Astrocyte (in vitro differentiated cells and primary cell): Measurements from ENCODE around the gene CD300E. TPM values are rescaled to one million over a fixed set of nuclear protein-coding genes. Genes with fewer than 3 reads are reported as not detected.

Experiments
- DNase-seq: peaks from one replicate; pipeline ENCODE4 v3.0.0-alpha.2; 2010; ENCODE audit warnings: low read depth
- FAIRE-seq: peaks from 2 replicates; lab custom pipeline; 2011; peaks lifted over from hg19 to GRCh38; lab: Jason Lieb, UNC
- H2AFZ ChIP-seq: 2 replicates; pipeline ENCODE4 v1.6.0; 2012; ENCODE audit warnings: low read depth, low read length, inconsistent platforms
- H3K27ac ChIP-seq: 2 replicates; pipeline ENCODE4 v1.5.1; 2011; ENCODE audit warnings: low read depth, low read length, inconsistent platforms
- H3K27me3 ChIP-seq: 2 replicates; pipeline ENCODE4 v1.6.0; 2011; ENCODE audit warnings: low read length, inconsistent platforms; ENCODE audit not compliant: insufficient read depth
- H3K36me3 ChIP-seq: 2 replicates; pipeline ENCODE4 v1.5.1; 2011; ENCODE audit warnings: low read length, inconsistent platforms; ENCODE audit not compliant: insufficient read depth
- H3K4me1 ChIP-seq: 2 replicates; pipeline ENCODE4 v1.5.1; 2011; ENCODE audit warnings: low read length, inconsistent platforms; ENCODE audit not compliant: insufficient read depth
- H3K4me2 ChIP-seq: 2 replicates; pipeline ENCODE4 v1.6.0; 2012; ENCODE audit warnings: low read length, inconsistent platforms
- H3K4me3 ChIP-seq: 2 replicates; pipeline ENCODE4 v1.5.1; 2011; ENCODE audit warnings: low read depth, mild to moderate bottlenecking, low read length, inconsistent platforms; ENCODE audit not compliant: insufficient read depth
- H3K79me2 ChIP-seq: 2 replicates; pipeline ENCODE4 v1.6.0; 2012; ENCODE audit warnings: mild to moderate bottlenecking, low read length, inconsistent platforms; ENCODE audit not compliant: insufficient read depth
- H3K9ac ChIP-seq: 2 replicates; pipeline ENCODE4 v1.6.0; 2012; ENCODE audit warnings: mild to moderate bottlenecking, low read length, inconsistent platforms
- H3K9me3 ChIP-seq: 2 replicates; pipeline ENCODE4 v1.5.1; 2012; ENCODE audit warnings: low read depth, mild to moderate bottlenecking, low read length, inconsistent platforms; ENCODE audit not compliant: insufficient read depth
- H4K20me1 ChIP-seq: 2 replicates; pipeline ENCODE4 v1.6.0; 2012; ENCODE audit warnings: low read length, inconsistent platforms; ENCODE audit not compliant: insufficient read depth
- H3K27ac Mint-ChIP-seq: one replicate; pipeline ENCODE4 v1.8.0; 2021; ENCODE audit warnings: mild to moderate bottlenecking, mixed read lengths; ENCODE audit not compliant: unreplicated experiment
- H3K27me3 Mint-ChIP-seq: one replicate; pipeline ENCODE4 v1.8.0; 2021; ENCODE audit warnings: low read depth, mixed read lengths; ENCODE audit not compliant: unreplicated experiment
- H3K36me3 Mint-ChIP-seq: one replicate; pipeline ENCODE4 v1.8.0; 2021; ENCODE audit warnings: low read depth, mixed read lengths; ENCODE audit not compliant: unreplicated experiment
- H3K4me1 Mint-ChIP-seq: one replicate; pipeline ENCODE4 v1.8.0; 2021; ENCODE audit warnings: low read depth, mixed read lengths; ENCODE audit not compliant: unreplicated experiment
- H3K4me3 Mint-ChIP-seq: one replicate; pipeline ENCODE4 v1.8.0; 2021; ENCODE audit warnings: mild to moderate bottlenecking, moderate library complexity, mixed read lengths; ENCODE audit not compliant: unreplicated experiment
- H3K9me3 Mint-ChIP-seq: one replicate; pipeline ENCODE4 v1.8.0; 2021; ENCODE audit warnings: mild to moderate bottlenecking, mixed read lengths; ENCODE audit not compliant: unreplicated experiment
- CTCF ChIP-seq: IDR thresholded peaks from 2 replicates; pipeline ENCODE4 v1.5.1; 2011; ENCODE audit warnings: low read depth, mild to moderate bottlenecking, inconsistent platforms, low read length, moderate library complexity; ENCODE audit not compliant: insufficient read depth
- EZH2 ChIP-seq: IDR thresholded peaks from 2 replicates; pipeline ENCODE4 v1.6.1; 2012; ENCODE audit warnings: mild to moderate bottlenecking, low read length, inconsistent platforms; ENCODE audit not compliant: insufficient read depth
- total RNA-seq: library from RNA; stranded (reverse); gene quantifications from 2 replicates; pipeline ENCODE4 v1.2.1, GENCODE V29; 2021

CD300E gene
- total RNA-seq, 1 donor from 2014 or later, result not detected

- FAIRE-seq (no peak), DNase-seq (no peak)
- no peaks in the 10 kb centered on the region for H3K36me3 Mint-ChIP-seq
- H3K27me3 Mint-ChIP-seq, result peaks cover 11% of the 10 kb centered on the region
- no peak overlapping the region for H3K27ac Mint-ChIP-seq
- Histone ChIP-seq H3K4me1 (no peaks in the 10 kb centered on the region), H3K9me3 (peaks cover 7% of the 10 kb centered on the region), H3K79me2 (no peaks in the 10 kb centered on the region), H3K4me3 (no peak overlapping the region), H3K27ac (no peak overlapping the region), H3K9ac (no peak overlapping the region), H3K27me3 (no peaks in the 10 kb centered on the region), H4K20me1 (no peaks in the 10 kb centered on the region), H2AFZ (no peak overlapping the region), H3K4me2 (no peak overlapping the region), H3K36me3 (no peaks in the 10 kb centered on the region)
- no peak overlapping the region for H3K4me3 Mint-ChIP-seq
- H3K9me3 Mint-ChIP-seq, result peaks cover 8% of the 10 kb centered on the region
- TF ChIP-seq EZH2, result no peak
- TF ChIP-seq CTCF, result no peak
- H3K4me1 Mint-ChIP-seq, result no peaks in the 10 kb centered on the region
Measured at GRCh38 chr17:74582633-74583032, 40.9 kb downstream of the CD300E start.

GRCh38 chr17:74579900-74580299 lies 43.6 kb downstream of the CD300E start:
- H3K36me3 ChIP-seq, result no peaks in the 10 kb centered on the region
- H3K27me3 ChIP-seq, result no peaks in the 10 kb centered on the region
- H3K9ac ChIP-seq, result no peak overlapping the region
- H3K79me2 ChIP-seq, result no peaks in the 10 kb centered on the region
- no peak overlapping the region for H3K4me2 ChIP-seq
- TF ChIP-seq CTCF (no peak), EZH2 (no peak)
- H4K20me1 ChIP-seq, result no peaks in the 10 kb centered on the region
- FAIRE-seq (no peak), DNase-seq (no peak)
- Mint-ChIP-seq H3K4me1 (no peaks in the 10 kb centered on the region), H3K9me3 (peaks cover 6% of the 10 kb centered on the region), H3K27me3 (peaks cover 19% of the 10 kb centered on the region), H3K4me3 (no peak overlapping the region), H3K27ac (no peak overlapping the region), H3K36me3 (no peaks in the 10 kb centered on the region)
- H2AFZ ChIP-seq, result no peak overlapping the region
- H3K9me3 ChIP-seq, result peaks cover 7% of the 10 kb centered on the region
- no peak overlapping the region for H3K4me3 ChIP-seq
- no peak overlapping the region for H3K27ac ChIP-seq
- H3K4me1 ChIP-seq, result no peaks in the 10 kb centered on the region

- DNase-seq, result no peak
- no peak overlapping the region for H3K4me3 Mint-ChIP-seq
- TF ChIP-seq EZH2, result no peak
- no peak for TF ChIP-seq CTCF
- Histone ChIP-seq H3K4me3 (no peak overlapping the region), H3K27me3 (peaks cover 5% of the 10 kb centered on the region), H3K27ac (no peak overlapping the region), H4K20me1 (no peaks in the 10 kb centered on the region), H3K9me3 (peaks cover 5% of the 10 kb centered on the region), H3K79me2 (no peaks in the 10 kb centered on the region), H3K4me2 (no peak overlapping the region), H3K4me1 (no peaks in the 10 kb centered on the region), H3K36me3 (no peaks in the 10 kb centered on the region), H2AFZ (no peak overlapping the region), H3K9ac (no peak overlapping the region)
- peaks cover 28% of the 10 kb centered on the region for H3K27me3 Mint-ChIP-seq
- no peak for FAIRE-seq
- no peaks in the 10 kb centered on the region for H3K4me1 Mint-ChIP-seq
- H3K36me3 Mint-ChIP-seq, result no peaks in the 10 kb centered on the region
- no peak overlapping the region for H3K27ac Mint-ChIP-seq
- H3K9me3 Mint-ChIP-seq, result no peaks in the 10 kb centered on the region
Measured at GRCh38 chr17:74578979-74579378, 44.6 kb downstream of the CD300E start.
